WTC11 (cell line): ENCODE measurements around the gene SLC2A9. TPM values are rescaled to one million over a fixed set of nuclear protein-coding genes. Genes with fewer than 3 reads are reported as not detected.

Experiments
- ATAC-seq: fragments of 200-7000 bp; cut with Tn5 transposase; 2 replicates; pipeline ENCODE4 v1.10.0; 2021; ENCODE audit warnings: mild to moderate bottlenecking, moderate library complexity
- CTCF ChIA-PET: fragments of 300-600 bp; sonication (Branson Sonifier 250); formaldehyde crosslinking; loops from one replicate; lab custom pipeline; 2021; ENCODE audit warnings: antibody characterized with exemption; lab: Charles Lee
- POLR2A ChIA-PET: fragments of 350-600 bp; sonication (Branson Sonifier 250); formaldehyde crosslinking; loops from one replicate; lab custom pipeline; 2021; ENCODE audit warnings: antibody characterized with exemption; lab: Charles Lee
- DNase-seq: peaks from one replicate; pipeline ENCODE4 v3.0.0; 2021; ENCODE audit warnings: low spot score
- H3K27ac Mint-ChIP-seq: 2 replicates; pipeline ENCODE4 v1.8.0; 2021; ENCODE audit warnings: mixed read lengths
- H3K27me3 Mint-ChIP-seq: 2 replicates; pipeline ENCODE4 v1.8.0; 2021; ENCODE audit warnings: low read depth, mild to moderate bottlenecking, moderate library complexity, mixed read lengths
- H3K36me3 Mint-ChIP-seq: 2 replicates; pipeline ENCODE4 v1.8.0; 2021; ENCODE audit warnings: mixed read lengths
- H3K4me1 Mint-ChIP-seq: 2 replicates; pipeline ENCODE4 v1.8.0; 2022; ENCODE audit warnings: mixed read lengths
- H3K4me3 Mint-ChIP-seq: 2 replicates; pipeline ENCODE4 v1.8.0; 2021; ENCODE audit warnings: mild to moderate bottlenecking, moderate library complexity, mixed read lengths
- H3K9me3 Mint-ChIP-seq: 2 replicates; pipeline ENCODE4 v1.8.0; 2021; ENCODE audit warnings: mixed read lengths
- GRHL2 ChIP-seq: fragments of 250-450 bp; sonication (Bioruptor Pico); IDR thresholded peaks from 2 replicates; pipeline ENCODE4 v1.8.0; 2022; ENCODE audit warnings: mild to moderate bottlenecking, moderate library complexity; ENCODE audit not compliant: insufficient replicate concordance, severe bottlenecking
- JUN ChIP-seq: sonication (generic); formaldehyde crosslinking; IDR thresholded peaks from 2 replicates; pipeline ENCODE4 v1.8.0; 2023; ENCODE audit warnings: mild to moderate bottlenecking, missing genetic modification reagents
- MXD4 ChIP-seq: fragments of 250-450 bp; sonication (Bioruptor Pico); IDR thresholded peaks from 2 replicates; pipeline ENCODE4 v1.8.0; 2021; ENCODE audit warnings: mild to moderate bottlenecking, moderate library complexity, borderline replicate concordance
- RELA ChIP-seq: sonication (generic); formaldehyde crosslinking; IDR thresholded peaks from 2 replicates; pipeline ENCODE4 v1.8.1; 2022; ENCODE audit warnings: missing genetic modification reagents, mild to moderate bottlenecking, borderline replicate concordance
- RORB ChIP-seq: fragments of 250-450 bp; sonication (Bioruptor Pico); IDR thresholded peaks from 2 replicates; pipeline ENCODE4 v1.9.0; 2021; ENCODE audit warnings: mild to moderate bottlenecking
- TP53 ChIP-seq: sonication (generic); formaldehyde crosslinking; IDR thresholded peaks from 2 replicates; pipeline ENCODE4 v1.8.1; 2023; ENCODE audit warnings: mild to moderate bottlenecking, missing genetic modification reagents
- total RNA-seq: library from RNA; stranded (reverse); gene quantifications from 3 replicates; pipeline ENCODE4 v1.2.3, GENCODE V29; 2021
- TF ChIP-seq, protein P1 (sequence below): sonication (generic); formaldehyde crosslinking; conservative IDR thresholded peaks from 2 replicates; pipeline ENCODE4 v1.8.1; 2023; ENCODE audit warnings: mild to moderate bottlenecking, low read depth, missing genetic modification reagents, moderate library complexity
- TF ChIP-seq, protein P2 (sequence below): sonication (generic); formaldehyde crosslinking; IDR thresholded peaks from 2 replicates; pipeline ENCODE4 v1.8.1; 2022; ENCODE audit warnings: low read depth, mild to moderate bottlenecking, moderate library complexity, missing genetic modification reagents, borderline replicate concordance
- TF ChIP-seq, protein P3 (sequence below): fragments of 250-450 bp; sonication (Bioruptor Pico); IDR thresholded peaks from 2 replicates; pipeline ENCODE4 v1.9.0; 2021; ENCODE audit warnings: mild to moderate bottlenecking
- TF ChIP-seq, protein P4 (sequence below): sonication (generic); formaldehyde crosslinking; IDR thresholded peaks from 2 replicates; pipeline ENCODE4 v1.8.1; 2023; ENCODE audit warnings: mild to moderate bottlenecking, missing genetic modification reagents
- TF ChIP-seq, protein P5 (sequence below): sonication (generic); formaldehyde crosslinking; IDR thresholded peaks from 2 replicates; pipeline ENCODE4 v1.8.1; 2023; ENCODE audit warnings: mild to moderate bottlenecking, missing genetic modification reagents, moderate library complexity
- TF ChIP-seq, protein P6 (sequence below): fragments of 250-450 bp; sonication (Bioruptor Pico); IDR thresholded peaks from 2 replicates; pipeline ENCODE4 v1.9.0; 2021; ENCODE audit warnings: moderate library complexity, mild to moderate bottlenecking, inconsistent platforms, borderline replicate concordance

The SLC2A9 gene
- total RNA-seq, 1 experiment from 2014 or later, result not detected

DNA sequence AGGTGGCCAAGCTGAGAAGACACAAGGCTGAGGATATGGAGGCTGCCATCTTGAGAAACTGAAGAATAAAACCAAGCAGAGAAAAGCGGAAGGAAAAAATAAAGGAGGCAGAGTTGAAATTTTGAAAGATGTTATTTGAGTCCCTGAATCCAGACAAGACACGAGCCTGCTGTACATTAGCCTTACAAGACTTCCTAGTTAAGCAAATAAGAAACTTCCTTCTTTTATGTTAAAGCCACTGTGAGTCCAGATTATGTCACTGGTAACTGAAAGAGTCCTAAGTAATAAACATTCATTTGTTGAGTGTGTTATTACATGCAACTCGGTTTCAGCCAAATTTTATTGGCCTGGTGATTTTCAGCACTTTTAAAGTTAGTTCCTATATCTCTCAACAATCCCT, 209.5 kb downstream of the SLC2A9 start:
- POLR2A ChIA-PET, result no interaction called here
- peaks cover 22% of the 10 kb centered on the region for H3K9me3 Mint-ChIP-seq
- no peak overlapping the region for H3K27ac Mint-ChIP-seq
- TF ChIP-seq GRHL2 (no peak), RELA (CRISPR knock-in tag) (no peak)
- TF ChIP-seq, protein P1, sequence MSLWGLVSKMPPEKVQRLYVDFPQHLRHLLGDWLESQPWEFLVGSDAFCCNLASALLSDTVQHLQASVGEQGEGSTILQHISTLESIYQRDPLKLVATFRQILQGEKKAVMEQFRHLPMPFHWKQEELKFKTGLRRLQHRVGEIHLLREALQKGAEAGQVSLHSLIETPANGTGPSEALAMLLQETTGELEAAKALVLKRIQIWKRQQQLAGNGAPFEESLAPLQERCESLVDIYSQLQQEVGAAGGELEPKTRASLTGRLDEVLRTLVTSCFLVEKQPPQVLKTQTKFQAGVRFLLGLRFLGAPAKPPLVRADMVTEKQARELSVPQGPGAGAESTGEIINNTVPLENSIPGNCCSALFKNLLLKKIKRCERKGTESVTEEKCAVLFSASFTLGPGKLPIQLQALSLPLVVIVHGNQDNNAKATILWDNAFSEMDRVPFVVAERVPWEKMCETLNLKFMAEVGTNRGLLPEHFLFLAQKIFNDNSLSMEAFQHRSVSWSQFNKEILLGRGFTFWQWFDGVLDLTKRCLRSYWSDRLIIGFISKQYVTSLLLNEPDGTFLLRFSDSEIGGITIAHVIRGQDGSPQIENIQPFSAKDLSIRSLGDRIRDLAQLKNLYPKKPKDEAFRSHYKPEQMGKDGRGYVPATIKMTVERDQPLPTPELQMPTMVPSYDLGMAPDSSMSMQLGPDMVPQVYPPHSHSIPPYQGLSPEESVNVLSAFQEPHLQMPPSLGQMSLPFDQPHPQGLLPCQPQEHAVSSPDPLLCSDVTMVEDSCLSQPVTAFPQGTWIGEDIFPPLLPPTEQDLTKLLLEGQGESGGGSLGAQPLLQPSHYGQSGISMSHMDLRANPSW, result no peak
- DNase-seq (no peak), ATAC-seq (no peak)
- peaks cover 8% of the 10 kb centered on the region for H3K27me3 Mint-ChIP-seq
- no peak overlapping the region for H3K4me3 Mint-ChIP-seq
- H3K4me1 Mint-ChIP-seq, result peaks cover 6% of the 10 kb centered on the region; the same call in 1 of the 2 replicates
- no peaks in the 10 kb centered on the region for H3K36me3 Mint-ChIP-seq
- CTCF ChIA-PET, result no interaction called here

DNA sequence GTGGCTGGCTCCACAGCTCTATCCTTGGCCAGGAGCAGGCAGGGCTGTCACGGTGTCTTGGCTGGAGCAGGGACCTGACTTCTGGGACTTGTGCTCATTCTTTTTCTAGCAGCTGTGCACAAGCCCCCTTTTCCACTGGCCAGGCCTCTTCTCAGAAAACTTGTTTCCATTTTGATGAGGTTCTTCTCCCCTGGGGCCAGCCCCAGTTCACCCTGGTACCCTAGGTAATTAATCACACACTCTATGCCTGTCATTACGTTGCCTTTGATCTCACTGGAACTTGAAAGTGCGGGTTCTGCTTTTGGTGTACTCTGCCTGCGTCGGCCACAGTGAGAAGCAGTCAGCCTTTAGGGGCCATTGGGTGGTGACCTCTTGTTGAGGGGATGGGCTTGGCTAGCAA, 213.2 kb downstream of the SLC2A9 start:
- TF ChIP-seq, protein P2, sequence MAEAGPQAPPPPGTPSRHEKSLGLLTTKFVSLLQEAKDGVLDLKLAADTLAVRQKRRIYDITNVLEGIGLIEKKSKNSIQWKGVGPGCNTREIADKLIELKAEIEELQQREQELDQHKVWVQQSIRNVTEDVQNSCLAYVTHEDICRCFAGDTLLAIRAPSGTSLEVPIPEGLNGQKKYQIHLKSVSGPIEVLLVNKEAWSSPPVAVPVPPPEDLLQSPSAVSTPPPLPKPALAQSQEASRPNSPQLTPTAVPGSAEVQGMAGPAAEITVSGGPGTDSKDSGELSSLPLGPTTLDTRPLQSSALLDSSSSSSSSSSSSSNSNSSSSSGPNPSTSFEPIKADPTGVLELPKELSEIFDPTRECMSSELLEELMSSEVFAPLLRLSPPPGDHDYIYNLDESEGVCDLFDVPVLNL (CRISPR knock-in tag), result no peak
- no peak for TF ChIP-seq MXD4 (CRISPR knock-in tag)
- TF ChIP-seq RORB (CRISPR knock-in tag), result no peak
- TF ChIP-seq, protein P3, sequence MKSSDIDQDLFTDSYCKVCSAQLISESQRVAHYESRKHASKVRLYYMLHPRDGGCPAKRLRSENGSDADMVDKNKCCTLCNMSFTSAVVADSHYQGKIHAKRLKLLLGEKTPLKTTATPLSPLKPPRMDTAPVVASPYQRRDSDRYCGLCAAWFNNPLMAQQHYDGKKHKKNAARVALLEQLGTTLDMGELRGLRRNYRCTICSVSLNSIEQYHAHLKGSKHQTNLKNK (CRISPR knock-in tag), result no peak
- TF ChIP-seq, protein P4, sequence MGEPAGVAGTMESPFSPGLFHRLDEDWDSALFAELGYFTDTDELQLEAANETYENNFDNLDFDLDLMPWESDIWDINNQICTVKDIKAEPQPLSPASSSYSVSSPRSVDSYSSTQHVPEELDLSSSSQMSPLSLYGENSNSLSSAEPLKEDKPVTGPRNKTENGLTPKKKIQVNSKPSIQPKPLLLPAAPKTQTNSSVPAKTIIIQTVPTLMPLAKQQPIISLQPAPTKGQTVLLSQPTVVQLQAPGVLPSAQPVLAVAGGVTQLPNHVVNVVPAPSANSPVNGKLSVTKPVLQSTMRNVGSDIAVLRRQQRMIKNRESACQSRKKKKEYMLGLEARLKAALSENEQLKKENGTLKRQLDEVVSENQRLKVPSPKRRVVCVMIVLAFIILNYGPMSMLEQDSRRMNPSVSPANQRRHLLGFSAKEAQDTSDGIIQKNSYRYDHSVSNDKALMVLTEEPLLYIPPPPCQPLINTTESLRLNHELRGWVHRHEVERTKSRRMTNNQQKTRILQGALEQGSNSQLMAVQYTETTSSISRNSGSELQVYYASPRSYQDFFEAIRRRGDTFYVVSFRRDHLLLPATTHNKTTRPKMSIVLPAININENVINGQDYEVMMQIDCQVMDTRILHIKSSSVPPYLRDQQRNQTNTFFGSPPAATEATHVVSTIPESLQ (CRISPR knock-in tag), result no peak
- TF ChIP-seq, protein P5, sequence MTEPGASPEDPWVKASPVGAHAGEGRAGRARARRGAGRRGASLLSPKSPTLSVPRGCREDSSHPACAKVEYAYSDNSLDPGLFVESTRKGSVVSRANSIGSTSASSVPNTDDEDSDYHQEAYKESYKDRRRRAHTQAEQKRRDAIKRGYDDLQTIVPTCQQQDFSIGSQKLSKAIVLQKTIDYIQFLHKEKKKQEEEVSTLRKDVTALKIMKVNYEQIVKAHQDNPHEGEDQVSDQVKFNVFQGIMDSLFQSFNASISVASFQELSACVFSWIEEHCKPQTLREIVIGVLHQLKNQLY (CRISPR knock-in tag), result no peak
- no peak for TF ChIP-seq TP53 (CRISPR knock-in tag)
- no peak for TF ChIP-seq JUN (CRISPR knock-in tag)
- TF ChIP-seq, protein P6, sequence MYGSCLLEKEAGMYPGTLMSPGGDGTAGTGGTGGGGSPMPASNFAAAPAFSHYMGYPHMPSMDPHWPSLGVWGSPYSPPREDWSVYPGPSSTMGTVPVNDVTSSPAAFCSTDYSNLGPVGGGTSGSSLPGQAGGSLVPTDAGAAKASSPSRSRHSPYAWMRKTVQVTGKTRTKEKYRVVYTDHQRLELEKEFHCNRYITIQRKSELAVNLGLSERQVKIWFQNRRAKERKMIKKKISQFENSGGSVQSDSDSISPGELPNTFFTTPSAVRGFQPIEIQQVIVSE (CRISPR knock-in tag), result no peak
- TF ChIP-seq, protein P1, result no peak
- DNase-seq (no peak), ATAC-seq (no peak)
- POLR2A ChIA-PET, result no interaction called here
- Mint-ChIP-seq H3K4me3 (no peak overlapping the region), H3K36me3 (no peaks in the 10 kb centered on the region), H3K4me1 (peaks cover 10% of the 10 kb centered on the region; the same call in 1 of the 2 replicates), H3K27ac (no peak overlapping the region), H3K27me3 (peaks cover 4% of the 10 kb centered on the region; the same call in 1 of the 2 replicates), H3K9me3 (peaks cover 28% of the 10 kb centered on the region)
- CTCF ChIA-PET, result no interaction called here
